GM21825 (cell line): ENCODE measurements around the gene INF2.

Experiments used
- ATAC-seq: cut with Tn5 transposase; IDR thresholded peaks from one replicate; pipeline ENCODE4 v1.9.1; 2021; ENCODE audit warnings: mild to moderate bottlenecking, moderate library complexity; ENCODE audit not compliant: unreplicated experiment

The INF2 gene

GRCh38 chr14:104701383-104702076 is 12.1 kb downstream of the INF2 start:
- ATAC-seq, result no peak

GRCh38 chr14:104702106-104702505 is 12.7 kb downstream of the INF2 start:
- no peak for ATAC-seq

DNA sequence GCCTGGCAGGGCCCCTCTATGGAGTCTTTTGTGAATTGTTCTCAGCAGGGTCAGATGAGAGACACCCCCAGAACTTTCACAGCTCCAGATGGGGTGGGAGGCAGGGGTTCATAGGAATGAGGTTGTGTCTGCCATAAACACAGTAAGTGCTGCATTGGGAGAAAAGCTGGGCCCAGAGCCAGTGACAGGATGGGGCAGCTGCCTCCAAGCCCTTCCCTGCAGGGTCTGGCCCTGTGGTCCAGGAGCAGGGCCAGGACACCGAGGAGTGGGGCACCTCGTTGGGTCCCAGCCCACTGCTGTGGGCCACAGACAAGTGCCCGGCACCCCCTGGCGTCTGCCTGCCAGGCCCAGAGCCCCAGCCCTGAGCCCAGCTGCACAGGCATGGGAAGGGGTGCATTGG is 13.3 kb downstream of the INF2 start:
- ATAC-seq, result no peak

DNA sequence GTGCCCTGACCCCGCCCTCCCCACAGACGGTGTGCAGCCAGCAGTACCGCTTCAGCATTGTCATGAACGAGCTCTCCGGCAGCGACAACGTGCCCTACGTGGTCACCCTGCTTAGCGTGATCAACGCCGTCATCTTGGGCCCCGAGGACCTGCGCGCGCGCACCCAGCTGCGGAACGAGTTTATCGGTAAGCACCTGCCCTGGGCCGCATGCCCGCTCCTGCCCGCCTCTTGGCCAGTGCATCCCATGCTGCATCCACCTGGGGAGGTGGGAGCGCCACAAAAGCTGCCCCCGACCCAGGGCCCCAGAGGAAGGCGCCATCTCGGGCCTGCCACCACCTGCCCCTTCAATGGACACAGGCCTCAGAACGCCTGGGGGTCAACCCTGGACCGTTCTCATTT is 13.9 kb downstream of the INF2 start:
- ATAC-seq, result no peak

- no peak for ATAC-seq
Observed at GRCh38 chr14:104704252-104704651, 14.8 kb downstream of the INF2 start.

DNA sequence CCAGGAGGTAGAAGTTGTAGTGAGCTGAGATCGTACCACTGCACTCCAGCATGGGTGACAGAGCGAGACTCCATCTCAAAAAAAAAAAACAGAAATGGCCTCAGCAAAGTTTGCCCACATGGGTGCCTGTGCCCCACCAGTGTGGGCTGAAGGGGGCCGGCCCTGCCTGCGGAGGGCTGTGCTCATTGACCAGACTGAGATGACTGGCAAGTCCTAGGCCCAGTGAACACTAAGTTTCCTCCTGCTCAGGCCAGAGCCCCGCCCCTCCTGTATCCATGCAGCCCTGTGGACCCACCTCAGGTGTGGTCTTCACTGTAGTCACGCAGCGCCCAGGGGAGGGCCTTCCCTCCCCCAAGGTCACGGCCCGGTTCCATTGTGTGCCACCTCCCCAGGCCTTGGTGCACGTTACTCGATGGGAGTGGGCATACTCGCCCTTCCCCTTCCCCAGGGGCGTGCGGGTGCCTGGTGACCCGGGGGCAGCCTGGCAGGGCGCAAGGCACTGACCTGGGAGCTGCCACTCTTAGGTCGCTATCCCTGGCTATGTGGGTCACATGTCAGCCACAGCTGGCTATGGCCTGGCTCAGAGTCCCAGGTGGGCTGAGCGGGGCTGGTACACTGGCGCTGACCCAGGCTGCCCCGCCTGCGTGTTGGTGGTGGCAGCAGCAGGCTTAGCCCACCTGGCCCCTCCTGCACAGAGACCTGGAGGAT is 16.1 kb downstream of the INF2 start:
- no peak for ATAC-seq

- no peak for ATAC-seq
Observed at GRCh38 chr14:104706733-104707607, 17.6 kb downstream of the INF2 start.

DNA sequence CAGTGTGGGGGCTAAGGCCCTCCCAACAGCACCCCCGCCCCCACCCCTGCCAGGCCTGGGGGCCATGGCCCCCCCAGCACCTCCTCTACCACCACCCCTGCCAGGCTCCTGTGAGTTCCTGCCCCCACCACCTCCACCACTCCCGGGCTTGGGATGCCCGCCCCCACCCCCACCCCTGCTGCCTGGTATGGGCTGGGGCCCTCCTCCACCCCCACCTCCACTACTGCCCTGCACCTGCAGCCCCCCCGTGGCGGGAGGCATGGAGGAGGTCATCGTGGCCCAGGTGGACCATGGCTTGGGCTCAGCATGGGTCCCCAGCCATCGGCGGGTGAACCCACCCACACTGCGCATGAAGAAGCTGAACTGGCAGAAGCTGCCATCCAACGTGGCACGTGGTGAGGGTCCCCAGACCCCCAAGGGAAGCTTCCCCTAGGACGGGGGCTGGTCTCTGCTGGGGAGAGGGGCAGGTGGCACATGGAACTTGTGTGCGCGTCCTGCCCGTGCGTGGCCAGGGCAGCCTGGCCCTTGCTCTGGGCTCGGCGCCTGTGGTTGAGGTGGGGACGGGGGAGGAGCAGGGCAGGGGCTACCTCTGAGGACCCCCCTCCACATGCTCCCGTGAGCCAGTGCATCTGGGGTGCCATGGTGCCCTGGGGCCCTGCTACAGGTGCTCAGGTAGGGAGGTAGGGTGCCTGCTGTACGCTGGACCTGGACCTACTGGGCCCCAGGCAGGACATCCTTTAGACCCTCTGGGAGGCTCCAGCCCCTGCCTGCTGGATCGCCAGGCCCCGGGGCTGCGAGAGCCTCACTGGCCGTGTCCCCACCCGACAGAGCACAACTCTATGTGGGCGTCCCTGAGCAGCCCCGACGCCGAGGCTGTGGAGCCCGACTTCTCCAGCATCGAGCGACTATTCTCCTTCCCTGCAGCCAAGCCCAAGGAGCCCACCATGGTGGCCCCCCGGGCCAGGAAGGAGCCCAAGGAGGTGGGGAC is 18.5 kb downstream of the INF2 start:
- ATAC-seq, result no peak

DNA sequence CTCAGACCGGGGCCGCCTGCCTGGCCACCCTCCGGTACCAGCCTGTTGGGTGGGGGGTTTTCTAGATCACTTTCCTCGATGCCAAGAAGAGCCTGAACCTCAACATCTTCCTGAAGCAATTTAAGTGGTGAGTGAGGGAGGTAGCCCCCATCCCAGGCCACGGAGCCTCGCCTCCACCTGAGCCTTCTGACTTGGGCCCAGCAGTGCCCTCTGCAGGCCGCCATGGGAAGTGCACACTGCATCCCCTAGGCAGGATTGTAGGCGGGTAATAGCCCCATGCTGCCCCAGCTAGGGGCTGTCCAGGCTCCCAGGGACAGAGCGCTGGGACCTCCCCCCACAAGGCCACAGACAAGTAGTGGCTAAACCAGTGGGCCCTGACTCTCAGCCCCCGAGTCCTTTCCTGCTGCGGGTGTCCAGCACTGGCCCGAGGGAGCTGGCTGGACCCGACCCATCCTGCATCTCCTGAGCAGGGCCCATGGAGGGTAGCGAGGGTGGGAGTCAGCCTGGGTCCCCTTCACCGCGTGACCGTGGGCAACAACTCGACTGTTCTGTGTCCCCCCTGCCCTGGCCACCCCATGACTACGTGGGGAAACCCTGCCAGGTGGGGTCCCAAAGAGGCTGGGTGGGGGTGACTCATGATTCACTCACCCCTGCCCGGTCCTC is 19.3 kb downstream of the INF2 start:
- no peak for ATAC-seq

GRCh38 chr14:104709387-104710039 is 20.1 kb downstream of the INF2 start:
- ATAC-seq, result no peak

- no peak for ATAC-seq
Observed at GRCh38 chr14:104710071-104710735, 20.8 kb downstream of the INF2 start.

- no peak for ATAC-seq
Observed at GRCh38 chr14:104712881-104713734, 23.7 kb downstream of the INF2 start.

DNA sequence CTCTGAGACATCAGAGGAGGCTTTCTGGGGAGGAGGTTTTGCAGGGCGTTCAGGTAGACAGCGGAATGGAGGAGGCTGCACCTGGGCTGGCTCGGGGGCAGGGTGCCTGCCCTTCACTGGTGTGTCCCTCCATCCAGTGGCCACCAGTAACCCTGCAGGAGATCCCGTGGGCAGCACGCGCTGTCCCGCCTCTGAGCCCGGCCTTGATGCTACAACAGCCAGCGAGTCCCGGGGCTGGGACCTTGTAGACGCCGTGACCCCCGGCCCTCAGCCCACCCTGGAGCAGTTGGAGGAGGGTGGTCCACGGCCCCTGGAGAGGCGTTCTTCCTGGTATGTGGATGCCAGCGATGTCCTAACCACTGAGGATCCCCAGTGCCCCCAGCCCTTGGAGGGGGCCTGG is 24.6 kb downstream of the INF2 start:
- ATAC-seq, result no peak

DNA sequence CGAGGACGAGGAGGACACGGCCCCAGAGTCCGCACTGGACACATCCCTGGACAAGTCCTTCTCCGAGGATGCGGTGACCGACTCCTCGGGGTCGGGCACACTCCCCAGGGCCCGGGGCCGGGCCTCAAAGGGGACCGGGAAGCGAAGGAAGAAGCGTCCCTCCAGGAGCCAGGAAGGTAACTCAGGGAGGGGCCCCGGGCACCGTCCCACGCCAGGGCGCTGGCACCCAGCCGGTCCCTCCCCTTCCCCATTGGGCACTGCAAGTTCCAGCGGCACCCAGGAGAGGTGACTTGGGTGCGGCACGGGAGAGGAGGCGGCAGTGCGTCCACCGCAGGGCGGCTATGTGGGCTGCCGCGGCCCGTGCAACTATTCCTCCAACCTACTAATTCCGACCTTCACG is 25.3 kb downstream of the INF2 start:
- no peak for ATAC-seq

DNA sequence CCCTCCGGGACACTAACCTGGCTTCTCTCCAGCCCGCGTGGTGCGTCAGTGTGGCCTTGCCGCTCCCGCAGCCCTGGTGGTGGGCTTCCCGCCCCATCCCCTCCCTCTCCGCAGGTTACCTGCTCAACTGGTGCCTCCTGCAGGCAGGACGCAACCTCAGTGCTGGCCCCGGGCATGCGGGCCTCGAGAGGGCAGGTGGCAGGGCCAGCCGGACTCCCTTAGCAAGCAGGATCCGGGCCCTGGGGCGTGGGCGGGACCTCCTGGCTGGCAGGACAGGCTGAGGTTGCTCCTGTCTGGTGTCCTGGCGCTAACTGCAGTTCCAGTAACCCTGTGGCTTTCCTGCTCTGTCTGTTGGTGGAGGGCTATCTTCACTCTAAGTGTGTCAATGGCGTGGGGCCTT is 26.0 kb downstream of the INF2 start:
- no peak for ATAC-seq

DNA sequence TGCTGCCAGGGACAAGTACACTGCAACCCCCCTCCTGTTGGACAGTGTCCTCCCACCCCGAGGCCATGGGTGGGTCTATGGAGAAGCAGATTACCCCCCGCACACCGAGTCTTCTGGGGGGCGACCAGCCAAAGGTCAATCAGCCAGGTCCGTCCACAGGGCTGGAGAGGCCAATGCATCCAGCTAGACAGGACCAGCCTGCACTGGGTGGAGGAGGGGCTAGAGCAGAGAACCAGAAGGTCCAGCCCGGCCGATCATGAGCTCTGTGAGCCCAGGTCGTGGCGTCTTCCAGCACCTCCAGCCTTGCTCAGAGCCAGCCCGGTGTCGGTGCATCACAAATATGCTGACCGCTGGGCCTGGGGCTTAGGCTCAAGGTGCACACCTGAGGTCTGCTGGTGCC is 26.5 kb downstream of the INF2 start:
- no peak for ATAC-seq

- no peak for ATAC-seq
Observed at GRCh38 chr14:104717137-104717536, 27.7 kb downstream of the INF2 start.

DNA sequence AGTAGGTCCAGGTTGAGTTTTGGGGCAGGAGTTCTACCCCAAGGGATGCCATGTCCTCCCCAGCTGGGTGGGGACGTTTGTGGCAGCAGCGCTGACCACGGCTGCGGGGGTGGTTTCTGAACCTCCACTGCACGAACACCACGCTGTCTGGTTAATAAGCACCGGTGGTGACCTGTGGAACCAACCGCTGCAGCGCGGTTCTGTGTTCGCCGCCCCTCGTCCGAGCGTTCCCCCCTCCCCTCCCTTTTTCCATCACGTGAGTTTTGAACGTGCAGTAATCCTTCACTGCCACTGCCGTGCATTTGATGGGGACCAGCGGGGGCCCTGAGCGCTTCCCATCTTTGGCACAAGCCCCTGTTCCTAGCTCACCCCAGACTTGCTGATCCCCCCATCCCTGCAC is 28.2 kb downstream of the INF2 start:
- ATAC-seq, result no peak
